ENCODE results near the gene NGEF.

DNA sequence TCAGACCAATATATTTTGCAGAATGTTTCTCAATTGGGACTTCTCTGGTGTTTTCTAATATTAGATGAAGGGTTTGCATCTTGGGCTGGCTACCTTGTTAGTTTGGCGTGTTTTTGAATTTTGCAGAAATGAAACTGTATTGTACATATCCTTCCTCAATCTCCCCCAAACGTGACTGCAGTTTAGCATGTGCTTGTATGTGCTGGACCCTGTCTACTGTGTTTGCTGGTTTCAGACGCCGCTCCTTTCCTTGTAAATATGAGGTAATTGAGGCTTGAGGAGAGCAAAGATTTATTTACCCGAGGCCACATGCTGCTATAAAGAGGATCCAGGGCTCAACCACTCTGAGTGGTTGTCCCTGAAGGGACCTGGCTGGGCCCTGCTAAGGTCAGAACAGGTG lies 57.2 kb downstream of the NGEF start:
- TF ChIP-seq POLR2A (IDR thresholded peaks at IDR 0.05) (no peak), EP300 (IDR thresholded peaks at IDR 0.05; ENCODE audit: low read depth) (no peak)
- TF ChIP-seq, protein P1, sequence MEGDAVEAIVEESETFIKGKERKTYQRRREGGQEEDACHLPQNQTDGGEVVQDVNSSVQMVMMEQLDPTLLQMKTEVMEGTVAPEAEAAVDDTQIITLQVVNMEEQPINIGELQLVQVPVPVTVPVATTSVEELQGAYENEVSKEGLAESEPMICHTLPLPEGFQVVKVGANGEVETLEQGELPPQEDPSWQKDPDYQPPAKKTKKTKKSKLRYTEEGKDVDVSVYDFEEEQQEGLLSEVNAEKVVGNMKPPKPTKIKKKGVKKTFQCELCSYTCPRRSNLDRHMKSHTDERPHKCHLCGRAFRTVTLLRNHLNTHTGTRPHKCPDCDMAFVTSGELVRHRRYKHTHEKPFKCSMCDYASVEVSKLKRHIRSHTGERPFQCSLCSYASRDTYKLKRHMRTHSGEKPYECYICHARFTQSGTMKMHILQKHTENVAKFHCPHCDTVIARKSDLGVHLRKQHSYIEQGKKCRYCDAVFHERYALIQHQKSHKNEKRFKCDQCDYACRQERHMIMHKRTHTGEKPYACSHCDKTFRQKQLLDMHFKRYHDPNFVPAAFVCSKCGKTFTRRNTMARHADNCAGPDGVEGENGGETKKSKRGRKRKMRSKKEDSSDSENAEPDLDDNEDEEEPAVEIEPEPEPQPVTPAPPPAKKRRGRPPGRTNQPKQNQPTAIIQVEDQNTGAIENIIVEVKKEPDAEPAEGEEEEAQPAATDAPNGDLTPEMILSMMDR (IDR thresholded peaks at IDR 0.05) = no peak

Measured in transverse colon (tissue), 3 donors.